Posterior vena cava (tissue), 2 donors: ENCODE measurements around the gene PRDM16. TPM values are rescaled to one million over a fixed set of nuclear protein-coding genes. Genes with fewer than 3 reads are reported as not detected.
"Not testable (repeated sequence)": the region's sequence is repeated elsewhere in the genome, so short reads cannot be mapped to it uniquely, and the experiment has no call there.

Source experiments
- DNase-seq: peaks from one replicate; pipeline ENCODE4 v3.0.0-alpha.2; 2020; ENCODE audit warnings: low spot score
- intact Hi-C, 2 donors: fragments of 100-400 bp; cut with DNase I; formaldehyde crosslinking; loops; one replicate each; pipeline versions ENCODE4 v1.14.1 to v1.14.2; 2022 to 2023
- total RNA-seq, 2 donors: library from RNA; stranded (reverse); fragmentation: NEBNext Ultra II Directional; extraction: Animal tissue kit (Norgen Biotek cat#: 25700); gene quantifications; one replicate each; pipeline ENCODE4 v1.2.1, GENCODE V29; 2021
- donor health status: DM: yes; HTN: yes; CAD: no.
- donor health status: DM: yes; HTN: yes; CAD: no.

The PRDM16 gene
- total RNA-seq, 2 donors from 2014 or later, result 15.8 to 21.1 TPM

GRCh38 chr1:3237570-3237969, 168.6 kb downstream of the PRDM16 start:
- intact Hi-C loops, result no loop called here
- no peak for DNase-seq

DNA sequence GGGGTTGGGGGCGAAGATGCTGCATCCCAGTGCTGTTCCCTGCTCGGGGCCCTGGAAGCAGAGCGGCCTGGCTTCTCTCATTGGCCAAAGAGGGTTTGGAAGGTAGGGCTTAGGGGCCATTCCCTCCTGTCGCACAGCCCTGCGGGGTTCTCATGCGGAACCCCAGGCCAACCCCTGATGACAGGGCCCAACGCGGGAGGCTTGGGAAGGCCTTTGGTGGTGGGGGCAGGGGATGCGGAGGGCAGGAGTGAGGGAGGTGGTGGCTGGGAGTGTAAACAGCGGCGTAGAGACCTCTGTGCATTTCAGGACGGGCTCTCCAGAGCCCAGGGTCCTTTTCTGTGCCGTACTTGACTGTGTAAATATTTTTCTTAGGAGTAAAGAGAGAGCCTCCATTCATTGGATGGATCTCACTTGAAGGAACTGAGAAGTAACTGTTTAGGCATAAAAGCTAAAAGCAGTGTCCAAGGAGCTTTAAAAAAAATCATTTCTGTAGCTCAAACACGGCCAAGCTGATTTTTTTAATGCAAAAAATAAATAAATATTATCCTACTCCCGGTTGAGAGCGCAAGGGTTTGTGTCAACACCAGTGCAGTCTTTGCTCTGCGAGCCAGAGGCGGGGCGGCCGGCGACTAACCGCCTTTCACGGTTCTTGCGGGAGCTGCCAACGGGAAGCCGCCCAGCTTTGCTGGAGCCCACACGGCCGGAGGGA, 169.1 kb downstream of the PRDM16 start:
- intact Hi-C loops, result no loop called here
- no peak for DNase-seq

DNA sequence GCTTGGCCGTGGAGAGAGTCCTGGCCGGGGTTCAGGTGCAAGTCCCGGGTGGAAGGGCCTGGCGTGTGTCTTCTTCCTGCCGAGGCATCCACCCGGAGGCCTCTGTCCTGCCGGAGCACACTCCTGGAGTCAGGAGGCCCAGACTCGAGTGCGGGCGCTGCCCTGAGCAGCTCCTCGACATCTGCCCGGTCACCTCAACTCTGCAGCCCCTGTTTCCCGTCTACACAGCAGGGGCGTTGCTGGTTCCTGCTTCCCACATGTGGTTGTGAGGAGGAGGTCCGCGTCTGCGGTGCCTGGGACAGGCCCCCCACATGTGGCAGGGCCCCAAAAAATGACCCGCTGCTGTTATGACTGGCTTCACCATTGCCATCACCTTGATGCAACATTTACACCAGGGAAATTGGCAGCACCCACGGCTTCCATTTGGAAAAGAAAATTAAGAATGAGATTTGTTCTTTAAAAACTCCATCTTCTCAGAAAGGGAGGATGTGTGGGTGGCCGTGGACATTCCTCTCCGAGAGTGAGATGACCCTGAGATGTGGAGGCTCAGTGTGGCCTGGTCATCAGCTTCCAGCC, 169.8 kb downstream of the PRDM16 start:
- no peak for DNase-seq
- intact Hi-C loops, result no loop called here

DNA sequence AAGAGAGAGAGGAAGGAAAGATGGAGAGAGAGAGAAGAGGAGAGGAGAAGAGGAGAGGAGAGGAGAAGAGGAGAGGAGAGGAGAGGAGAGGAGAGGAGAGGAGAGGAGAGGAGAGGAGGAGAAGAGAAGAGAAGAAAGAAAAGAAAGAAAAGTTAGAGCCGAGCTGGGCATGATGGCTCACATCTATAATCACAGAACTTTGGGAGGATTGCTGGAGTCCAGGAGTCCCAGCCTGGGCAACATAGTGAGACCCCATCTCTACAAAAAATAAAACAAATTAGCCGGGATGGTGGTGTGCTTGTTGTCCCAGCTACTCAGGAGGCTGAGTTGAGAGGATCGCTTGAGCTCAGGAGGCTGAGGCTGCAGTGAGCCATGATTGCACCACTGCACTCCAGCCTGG, 171.0 kb downstream of the PRDM16 start:
- intact Hi-C loops, DNase-seq: not testable (repeated sequence)

DNA sequence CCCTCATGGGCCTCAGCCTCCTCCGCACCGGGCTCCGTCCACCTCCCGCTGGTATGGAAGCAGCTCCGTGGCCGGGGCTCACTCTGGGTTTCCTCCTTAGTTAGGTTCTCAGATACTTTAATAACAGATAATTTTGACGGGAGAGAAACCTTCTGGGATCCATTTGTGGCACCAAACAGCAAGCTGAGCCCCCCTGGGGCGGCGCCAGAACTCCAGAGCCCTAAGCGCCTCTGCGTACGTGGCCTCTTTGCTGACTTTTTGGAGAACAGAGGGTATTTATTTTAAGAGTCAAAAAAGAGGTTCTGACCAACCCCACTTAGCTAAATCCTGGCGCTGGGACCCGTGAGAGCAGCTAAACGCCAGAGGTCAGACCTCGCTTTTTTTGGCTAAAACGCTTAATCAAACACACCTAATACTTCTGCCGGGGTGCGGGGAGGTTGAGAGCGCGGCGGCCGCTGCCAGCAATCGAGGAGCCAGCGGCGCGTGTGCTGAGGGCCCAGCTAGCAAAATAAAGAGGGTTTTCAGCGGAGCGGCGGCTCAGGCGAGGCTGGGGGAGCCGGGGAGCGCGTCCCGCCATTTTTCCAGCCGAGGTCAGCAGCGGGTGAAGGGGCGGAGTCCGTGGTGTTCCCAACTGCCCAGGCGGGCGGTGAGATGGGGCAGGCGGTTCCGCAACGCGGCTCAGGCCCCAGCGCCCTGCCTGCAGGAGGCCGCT, 171.7 kb downstream of the PRDM16 start:
- DNase-seq, result no peak
- intact Hi-C loops, result no loop called here

DNA sequence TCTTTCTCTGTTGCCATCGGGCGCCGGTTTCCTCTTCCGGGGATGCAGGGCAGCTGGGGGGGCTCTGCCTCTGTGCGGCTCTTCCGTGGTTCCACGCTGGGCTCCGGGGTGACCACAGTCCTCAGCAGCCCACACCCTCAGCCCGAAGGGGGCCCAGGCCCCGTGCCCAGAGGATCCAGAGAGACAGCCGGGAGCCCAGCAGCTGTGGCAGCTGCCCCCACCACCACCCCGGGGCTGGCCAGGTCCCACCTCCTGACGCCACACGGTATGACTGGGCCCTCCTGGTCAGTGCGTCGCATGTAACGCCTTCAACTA, 172.2 kb downstream of the PRDM16 start:
- intact Hi-C loops, result no loop called here
- no peak for DNase-seq

- intact Hi-C loops, result no loop called here
- no peak for DNase-seq
These were observed 172.8 kb downstream of the PRDM16 start for GRCh38 chr1:3241673-3242407.

GRCh38 chr1:3242408-3243260, 173.6 kb downstream of the PRDM16 start:
- intact Hi-C loops, result no loop called here
- no peak for DNase-seq

GRCh38 chr1:3243304-3243703, 174.3 kb downstream of the PRDM16 start:
- no peak for DNase-seq
- intact Hi-C loops, result no loop called here

DNA sequence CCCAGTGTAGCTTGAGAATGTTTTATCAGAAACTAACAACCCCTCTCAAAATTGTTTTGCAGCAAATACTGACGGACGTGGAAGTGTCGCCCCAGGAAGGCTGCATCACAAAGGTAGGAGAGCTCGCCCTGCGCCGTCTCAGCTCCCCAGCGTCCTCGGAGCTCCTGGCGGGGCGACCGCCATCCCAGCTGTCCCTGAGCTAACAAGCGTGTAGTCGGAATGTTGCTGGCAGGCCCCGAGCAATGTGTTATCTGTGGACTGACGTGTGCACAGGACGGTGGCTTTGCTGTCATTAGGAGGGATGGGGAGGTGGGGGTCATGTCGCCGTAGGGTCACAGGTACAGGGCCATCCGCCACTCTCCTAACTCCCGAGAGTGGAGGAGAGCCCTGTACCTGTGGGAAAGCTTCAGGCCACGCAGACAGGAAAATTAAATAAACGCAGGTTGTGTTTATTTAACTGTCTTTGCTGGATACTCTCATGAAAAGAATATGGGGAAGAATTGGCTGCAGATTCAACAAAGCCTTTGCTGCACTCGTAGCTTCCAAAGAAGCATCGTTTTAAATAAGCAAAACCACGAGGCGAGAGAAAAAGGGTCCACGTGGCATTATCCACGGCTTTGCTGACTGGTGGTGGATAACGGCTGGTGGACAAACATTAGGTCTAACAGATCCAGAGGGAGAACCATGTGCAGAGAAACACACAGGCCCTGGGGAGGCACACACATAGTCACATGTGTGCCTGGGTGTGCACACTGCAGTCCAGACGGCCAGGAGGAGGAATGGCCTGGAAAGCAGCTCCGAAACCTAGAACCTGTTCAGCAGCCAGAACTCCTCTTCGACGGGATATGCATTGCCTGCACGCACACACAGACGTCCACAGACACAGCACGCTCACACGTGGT, 175.3 kb downstream of the PRDM16 start:
- intact Hi-C loops, result no loop called here
- DNase-seq, result no peak

GRCh38 chr1:3244927-3245315, 175.9 kb downstream of the PRDM16 start:
- no peak for DNase-seq
- intact Hi-C loops, result no loop called here

DNA sequence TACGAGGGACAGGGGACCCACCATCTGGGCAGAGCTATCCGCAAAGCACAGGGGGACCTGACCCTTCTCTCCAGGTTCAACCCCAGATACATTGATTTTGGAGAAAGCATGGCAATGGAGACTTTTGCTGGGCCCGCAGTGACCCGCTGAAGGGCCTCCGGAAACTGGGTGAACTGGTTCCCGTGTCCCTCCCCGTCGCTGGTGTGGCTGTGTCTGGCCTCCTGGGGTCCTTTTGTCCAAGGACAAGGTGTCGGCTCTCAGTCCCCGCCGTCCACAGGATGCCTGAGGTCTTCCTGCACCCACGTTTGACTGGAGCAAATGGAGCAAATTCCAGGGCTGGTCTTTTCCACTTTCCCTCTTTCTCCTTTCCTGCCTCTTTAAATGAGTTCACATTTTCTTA, 176.3 kb downstream of the PRDM16 start:
- DNase-seq, result no peak
- intact Hi-C loops, result no loop called here

DNA sequence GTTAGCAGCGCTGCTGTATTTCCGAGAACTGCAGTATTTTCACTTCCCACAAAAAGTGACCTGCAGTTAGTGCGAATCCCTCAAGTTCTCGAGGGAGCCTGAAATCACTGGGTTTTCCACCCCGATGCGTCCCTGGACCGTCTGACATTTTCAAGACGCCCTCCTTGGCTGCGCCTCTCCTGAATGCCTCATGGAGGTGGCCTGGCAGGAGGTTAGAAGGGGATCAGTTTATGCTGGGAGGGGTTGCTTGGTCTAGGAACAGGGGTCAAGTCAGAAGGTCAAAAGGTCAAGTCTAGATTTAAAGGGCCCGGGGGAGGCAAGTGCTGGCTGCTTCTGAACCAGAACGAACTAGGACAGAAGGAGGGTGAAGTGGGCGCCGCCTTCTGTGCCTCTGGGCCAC, 176.8 kb downstream of the PRDM16 start:
- intact Hi-C loops, result no loop called here
- DNase-seq, result no peak

DNA sequence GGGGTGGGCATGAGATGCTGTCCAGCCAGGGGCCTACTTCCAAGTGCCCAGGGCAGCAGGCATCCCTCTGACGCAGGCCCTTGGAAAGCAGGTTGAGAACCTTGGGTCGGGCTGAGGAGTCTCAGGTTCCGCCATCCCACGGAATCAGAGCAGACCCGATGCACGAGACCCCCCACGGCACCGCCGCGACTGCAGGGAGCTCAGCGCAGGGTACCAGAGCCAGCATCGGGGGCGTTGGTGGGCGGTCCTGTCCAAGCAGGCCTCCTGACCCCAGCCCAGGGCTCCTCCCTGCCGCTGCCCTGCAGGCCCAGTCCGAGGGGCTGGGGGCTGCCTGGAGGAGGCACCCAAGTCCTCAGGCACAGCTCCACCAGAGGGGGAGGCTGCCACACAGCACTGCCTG, 177.2 kb downstream of the PRDM16 start:
- intact Hi-C loops, result no loop called here
- DNase-seq, result no peak

- DNase-seq, result no peak
- intact Hi-C loops, result no loop called here
These were observed 178.6 kb downstream of the PRDM16 start for GRCh38 chr1:3247521-3248121.

GRCh38 chr1:3248155-3249141, 179.4 kb downstream of the PRDM16 start:
- intact Hi-C loops, result no loop called here
- no peak for DNase-seq

GRCh38 chr1:3249231-3249630, 180.2 kb downstream of the PRDM16 start:
- DNase-seq, result no peak
- intact Hi-C loops, result no loop called here
